A673 (cell line): ENCODE results near the gene NCBP2.

ENCODE experiments used
- EZH2 ChIP-seq: fragments of 200-600 bp; sonication (generic); IDR thresholded peaks from 2 replicates; pipeline ENCODE4 v1.6.1; 2017; ENCODE audit warnings: borderline replicate concordance, low read depth, mild to moderate bottlenecking, mixed read lengths, antibody characterized with exemption, low read length; ENCODE audit not compliant: poor library complexity, severe bottlenecking
- TF ChIP-seq, protein P1 (sequence below): fragments of 300-800, 200-600 bp; sonication (generic); conservative IDR thresholded peaks from 2 replicates; pipeline ENCODE4 v1.5.1; 2017; ENCODE audit warnings: low read depth, mild to moderate bottlenecking, antibody characterized with exemption, low read length, moderate library complexity, mixed read lengths

GRCh38 chr3:196896229-196896628 is 46.1 kb downstream of the NCBP2 start:
- TF ChIP-seq, protein P1, sequence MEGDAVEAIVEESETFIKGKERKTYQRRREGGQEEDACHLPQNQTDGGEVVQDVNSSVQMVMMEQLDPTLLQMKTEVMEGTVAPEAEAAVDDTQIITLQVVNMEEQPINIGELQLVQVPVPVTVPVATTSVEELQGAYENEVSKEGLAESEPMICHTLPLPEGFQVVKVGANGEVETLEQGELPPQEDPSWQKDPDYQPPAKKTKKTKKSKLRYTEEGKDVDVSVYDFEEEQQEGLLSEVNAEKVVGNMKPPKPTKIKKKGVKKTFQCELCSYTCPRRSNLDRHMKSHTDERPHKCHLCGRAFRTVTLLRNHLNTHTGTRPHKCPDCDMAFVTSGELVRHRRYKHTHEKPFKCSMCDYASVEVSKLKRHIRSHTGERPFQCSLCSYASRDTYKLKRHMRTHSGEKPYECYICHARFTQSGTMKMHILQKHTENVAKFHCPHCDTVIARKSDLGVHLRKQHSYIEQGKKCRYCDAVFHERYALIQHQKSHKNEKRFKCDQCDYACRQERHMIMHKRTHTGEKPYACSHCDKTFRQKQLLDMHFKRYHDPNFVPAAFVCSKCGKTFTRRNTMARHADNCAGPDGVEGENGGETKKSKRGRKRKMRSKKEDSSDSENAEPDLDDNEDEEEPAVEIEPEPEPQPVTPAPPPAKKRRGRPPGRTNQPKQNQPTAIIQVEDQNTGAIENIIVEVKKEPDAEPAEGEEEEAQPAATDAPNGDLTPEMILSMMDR = no peak
- no peak for TF ChIP-seq EZH2
